ENCODE measurements around the gene ST8SIA4. TPM values are rescaled to one million over a fixed set of nuclear protein-coding genes. Genes with fewer than 3 reads are reported as not detected.

Gene ST8SIA4, protein sequence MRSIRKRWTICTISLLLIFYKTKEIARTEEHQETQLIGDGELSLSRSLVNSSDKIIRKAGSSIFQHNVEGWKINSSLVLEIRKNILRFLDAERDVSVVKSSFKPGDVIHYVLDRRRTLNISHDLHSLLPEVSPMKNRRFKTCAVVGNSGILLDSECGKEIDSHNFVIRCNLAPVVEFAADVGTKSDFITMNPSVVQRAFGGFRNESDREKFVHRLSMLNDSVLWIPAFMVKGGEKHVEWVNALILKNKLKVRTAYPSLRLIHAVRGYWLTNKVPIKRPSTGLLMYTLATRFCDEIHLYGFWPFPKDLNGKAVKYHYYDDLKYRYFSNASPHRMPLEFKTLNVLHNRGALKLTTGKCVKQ
- 10 to 100 TPM; 27.2 to 38.4 (median 36.9) TPM for total RNA-seq

DNA sequence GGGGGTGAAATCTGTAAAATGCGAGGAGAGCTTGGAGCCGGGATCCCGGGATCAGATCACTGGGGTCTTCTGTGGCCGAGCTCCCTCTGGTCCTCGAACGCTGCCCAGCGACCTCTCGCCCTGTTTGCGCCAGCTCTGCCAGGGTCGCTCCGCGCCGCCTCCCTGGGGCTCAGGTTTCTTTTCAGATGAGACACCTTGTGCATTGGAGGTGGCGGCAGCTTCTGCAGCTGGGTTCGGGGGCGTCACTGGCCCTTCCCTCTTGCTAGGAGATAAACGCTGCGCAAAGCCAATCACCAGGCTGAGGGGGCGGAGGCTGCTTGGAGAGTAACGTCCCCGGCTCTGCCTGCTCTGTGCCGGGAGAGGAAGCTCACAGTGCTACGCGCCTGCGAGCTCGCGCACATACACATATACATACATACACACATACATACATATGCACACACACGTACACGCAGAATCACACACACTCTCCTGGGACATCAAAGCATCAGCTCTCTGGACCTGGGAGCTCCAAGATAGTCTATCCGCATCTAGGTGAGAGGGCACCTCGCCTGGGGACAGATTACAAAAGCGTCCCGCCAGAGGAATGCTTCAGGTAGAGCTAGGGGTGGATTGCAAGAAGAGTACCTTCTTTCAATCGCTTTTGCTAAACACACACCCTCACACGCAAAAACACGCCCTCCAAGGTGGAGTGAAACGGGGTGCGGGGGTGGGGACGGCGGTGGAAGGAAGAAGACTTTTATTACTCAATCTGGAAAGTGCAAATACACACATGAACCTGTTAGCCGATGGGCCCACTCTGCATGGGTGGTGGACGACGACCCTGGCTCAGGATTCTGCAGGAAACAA lies at the start of gene ST8SIA4:
Gene ST8SIA4 (minus strand): TSS at position 244 of the 849 bp plus-strand sequence. CDS start 327 bp downstream, outside the sequence.
- Mint-ChIP-seq H3K27me3 (ENCODE audit: low read depth) (no peaks in the 10 kb centered on the region), H3K4me1 (ENCODE audit: low read depth) (peaks cover 44% of the 10 kb centered on the region), H3K4me3 (peak within 1 kb of the TSS; percentile 98), H3K36me3 (ENCODE audit: insufficient read depth) (peaks cover 9% of the 10 kb centered on the region), H3K9me3 (no peaks in the 10 kb centered on the region)
- ATAC-seq (peak; percentile 70 to 74), DNase-seq (peak; percentile 85)

DNA sequence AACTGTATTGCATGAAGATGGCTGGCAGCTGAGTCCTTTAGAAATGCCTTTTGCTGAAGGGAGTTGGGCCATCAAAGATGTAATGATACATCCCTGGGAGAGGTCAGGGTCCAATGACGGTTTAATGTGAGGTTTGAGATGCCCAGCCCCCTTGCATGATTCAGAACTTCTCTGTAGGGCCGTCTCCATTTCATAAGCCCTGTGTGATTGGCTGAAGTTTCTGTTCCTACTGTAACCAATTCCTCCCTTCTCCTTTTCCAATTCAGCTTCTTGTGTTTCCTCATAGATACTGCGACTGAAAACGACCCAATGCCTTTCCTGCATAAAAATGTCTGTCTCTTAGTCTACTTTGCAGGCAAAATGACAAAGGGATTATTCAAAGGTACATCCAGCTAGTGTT lies 47.9 kb upstream of the ST8SIA4 start:
- Mint-ChIP-seq H3K27me3 (ENCODE audit: low read depth) (peaks cover 5% of the 10 kb centered on the region), H3K36me3 (ENCODE audit: insufficient read depth) (peaks cover 3% of the 10 kb centered on the region), H3K4me3 (no peak overlapping the region), H3K9me3 (peaks cover 18% of the 10 kb centered on the region), H3K4me1 (ENCODE audit: low read depth) (no peaks in the 10 kb centered on the region)
- ATAC-seq, result no peak
- no peak for DNase-seq

DNA sequence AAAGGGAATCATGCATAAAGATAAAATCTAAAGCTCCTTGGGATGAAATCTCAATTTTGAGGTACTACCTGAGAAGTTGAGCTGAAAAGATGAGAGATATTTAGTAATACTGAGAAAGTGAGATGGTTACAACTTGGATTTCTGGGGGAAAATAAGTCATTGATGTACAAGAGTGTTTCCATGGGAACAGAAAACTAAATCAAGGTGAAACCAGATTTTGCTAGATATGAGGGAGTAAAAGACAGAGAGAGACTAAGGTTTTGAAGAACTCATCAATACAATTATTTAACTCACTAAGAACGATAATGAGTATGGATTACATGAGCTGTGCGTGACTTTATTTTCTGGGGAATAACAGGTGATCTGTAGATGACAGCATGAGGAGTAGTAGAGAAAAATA lies 10.2 kb upstream of the ST8SIA4 start:
- no peak for DNase-seq
- no peaks in the 10 kb centered on the region for H3K36me3 Mint-ChIP-seq (ENCODE audit: insufficient read depth)
- peaks cover 3% of the 10 kb centered on the region for H3K9me3 Mint-ChIP-seq
- no peak overlapping the region for H3K4me3 Mint-ChIP-seq
- peak; percentile 67 to 74 for ATAC-seq
- peaks cover 7% of the 10 kb centered on the region for H3K4me1 Mint-ChIP-seq (ENCODE audit: low read depth)
- no peaks in the 10 kb centered on the region for H3K27me3 Mint-ChIP-seq (ENCODE audit: low read depth)

DNA sequence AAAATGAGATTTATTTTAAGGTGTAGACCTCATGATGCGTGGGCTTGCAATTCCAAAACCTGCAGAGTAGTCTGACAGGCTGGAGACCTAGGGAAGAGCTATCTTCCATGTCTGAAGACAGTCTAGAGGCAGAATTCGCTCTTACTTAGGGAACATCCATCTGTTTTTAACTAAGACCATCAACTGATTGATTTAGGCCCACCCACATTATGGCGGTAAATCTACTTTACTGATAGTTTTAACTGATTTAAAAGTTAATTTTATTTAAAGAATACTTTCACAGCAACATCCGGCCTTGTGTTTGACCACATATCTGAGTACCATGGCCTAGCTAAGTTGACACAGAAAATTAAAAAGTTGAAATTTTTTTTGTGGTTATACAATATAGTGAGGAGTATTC lies 6.0 kb upstream of the ST8SIA4 start:
- H3K4me3 Mint-ChIP-seq, result no peak overlapping the region
- peaks cover 29% of the 10 kb centered on the region for H3K4me1 Mint-ChIP-seq (ENCODE audit: low read depth)
- H3K27me3 Mint-ChIP-seq (ENCODE audit: low read depth), result no peaks in the 10 kb centered on the region
- H3K9me3 Mint-ChIP-seq, result no peaks in the 10 kb centered on the region
- ATAC-seq (no peak), DNase-seq (no peak)
- no peaks in the 10 kb centered on the region for H3K36me3 Mint-ChIP-seq (ENCODE audit: insufficient read depth)

DNA sequence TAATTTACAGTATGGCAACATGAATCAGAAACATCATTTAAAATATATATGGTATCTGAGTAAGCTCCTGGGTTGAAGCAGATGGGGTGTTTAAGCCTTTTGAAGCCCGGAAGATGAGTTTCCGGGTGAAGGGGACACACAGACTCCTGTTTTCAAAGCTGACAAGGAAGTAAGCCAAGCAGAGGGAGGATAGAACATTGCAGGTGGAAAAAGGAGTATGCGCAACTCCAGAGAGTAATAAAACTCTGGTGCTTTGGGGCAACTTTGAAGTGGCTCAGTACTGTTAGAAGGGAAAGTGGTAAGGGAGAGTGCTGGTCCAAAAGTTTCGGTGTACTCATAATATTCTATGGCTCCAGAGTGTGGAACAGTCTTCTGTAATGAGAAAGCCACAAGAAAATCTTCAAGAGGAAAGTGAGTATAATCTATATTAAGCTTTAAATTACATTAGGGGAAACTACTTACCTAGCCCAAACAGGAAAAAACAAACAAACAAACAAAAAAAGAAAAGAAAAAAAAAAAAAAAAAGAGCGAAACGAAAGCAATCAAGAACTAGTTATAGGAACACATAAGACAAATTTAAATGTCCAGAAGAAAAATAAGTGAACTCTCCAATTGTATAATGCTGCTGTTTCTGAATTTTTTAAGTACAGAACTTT lies 2.3 kb upstream of the ST8SIA4 start:
- H3K9me3 Mint-ChIP-seq, result no peaks in the 10 kb centered on the region
- peak overlapping the region; percentile 98 for H3K4me3 Mint-ChIP-seq
- peaks cover 2% of the 10 kb centered on the region for H3K36me3 Mint-ChIP-seq (ENCODE audit: insufficient read depth)
- ATAC-seq (no peak), DNase-seq (no peak)
- H3K4me1 Mint-ChIP-seq (ENCODE audit: low read depth), result peaks cover 27% of the 10 kb centered on the region
- no peaks in the 10 kb centered on the region for H3K27me3 Mint-ChIP-seq (ENCODE audit: low read depth)

DNA sequence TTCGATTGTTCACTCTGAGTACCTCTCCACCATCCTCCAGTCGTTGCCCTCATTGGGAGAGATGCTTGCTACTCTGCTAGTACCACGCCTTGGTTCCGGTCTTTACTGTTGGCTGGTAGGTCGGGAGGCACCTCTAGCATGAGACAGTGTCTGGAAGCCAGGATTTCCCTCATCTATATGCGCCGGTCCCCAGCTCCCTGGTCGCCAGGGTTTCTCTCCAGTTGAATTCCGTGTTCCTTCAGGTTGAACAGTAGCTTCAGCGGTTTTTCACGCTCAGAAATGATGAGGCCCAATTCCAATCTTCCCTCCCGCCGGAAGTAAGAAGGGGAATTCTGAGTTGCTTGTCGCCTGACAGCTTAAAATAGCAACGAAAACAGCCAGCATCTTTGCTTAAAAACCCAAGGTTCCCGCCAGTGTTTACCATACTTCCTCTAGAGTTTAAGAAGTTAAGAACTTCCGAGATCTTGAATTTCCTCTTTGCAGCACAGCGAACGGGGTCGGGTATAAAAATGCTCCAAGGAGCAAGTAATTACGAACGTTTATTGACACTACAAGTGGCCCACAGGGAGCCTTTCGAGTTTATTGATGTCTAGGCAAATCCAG lies 1.3 kb upstream of the ST8SIA4 start:
- Mint-ChIP-seq H3K36me3 (ENCODE audit: insufficient read depth) (peaks cover 6% of the 10 kb centered on the region), H3K4me3 (peak overlapping the region; percentile 98), H3K4me1 (ENCODE audit: low read depth) (peaks cover 35% of the 10 kb centered on the region), H3K9me3 (no peaks in the 10 kb centered on the region), H3K27me3 (ENCODE audit: low read depth) (no peaks in the 10 kb centered on the region)
- DNase-seq, result peak; percentile 25
- ATAC-seq, result peak; percentile 19 to 20

DNA sequence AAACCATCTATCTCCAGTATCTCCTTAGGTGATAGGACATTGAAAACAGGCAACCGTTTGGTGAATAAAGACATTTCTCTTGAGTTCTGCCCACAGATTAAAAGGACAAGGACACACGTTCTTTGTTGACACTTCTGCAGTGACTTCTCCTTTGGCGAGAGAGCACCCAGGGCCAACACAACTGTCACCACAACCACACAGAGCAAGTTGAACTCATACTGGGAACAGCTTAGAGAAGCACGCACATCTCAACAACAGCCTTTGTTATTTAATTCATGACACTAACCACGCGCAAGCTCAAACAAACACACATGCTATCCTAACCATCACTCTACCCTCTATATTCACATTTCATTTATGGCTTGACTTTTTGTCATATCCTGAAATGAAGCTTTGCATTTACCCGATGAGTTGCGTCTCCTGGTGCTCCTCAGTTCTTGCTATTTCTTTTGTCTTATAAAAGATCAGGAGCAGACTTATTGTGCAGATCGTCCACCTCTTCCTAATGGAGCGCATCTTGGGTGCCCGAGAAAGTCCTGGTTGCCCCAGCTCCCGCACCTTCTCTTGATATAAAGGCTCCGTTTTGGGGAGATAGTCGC lies 543 bp downstream of the ST8SIA4 start:
- peak; percentile 10 to 15 for ATAC-seq
- H3K4me1 Mint-ChIP-seq (ENCODE audit: low read depth), result peaks cover 48% of the 10 kb centered on the region

DNA sequence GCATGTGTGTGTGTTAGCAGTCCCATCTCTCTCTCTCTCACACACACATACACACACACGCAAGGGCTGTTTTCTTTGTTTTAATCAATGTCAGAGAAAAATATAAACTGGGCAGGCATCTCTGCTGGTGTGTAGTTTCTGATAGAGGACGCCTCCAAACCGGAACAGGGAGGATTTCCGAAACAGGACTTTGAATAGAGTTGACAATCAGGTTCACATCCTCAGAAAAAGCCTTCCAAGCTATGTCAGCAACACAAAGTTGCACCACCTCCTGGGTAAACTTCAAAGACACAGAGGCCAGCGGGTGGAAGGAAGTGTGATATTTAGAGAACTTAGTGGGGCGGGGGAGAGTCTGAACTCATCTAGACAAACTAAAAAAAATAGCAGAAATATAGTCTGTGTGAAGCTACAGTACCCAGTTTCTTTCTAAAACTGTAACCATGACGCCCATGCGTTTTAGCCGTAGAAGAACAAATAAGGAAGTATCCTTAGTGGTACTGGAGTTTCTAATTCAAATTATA lies 1.2 kb downstream of the ST8SIA4 start:
- Mint-ChIP-seq H3K36me3 (ENCODE audit: insufficient read depth) (peaks cover 12% of the 10 kb centered on the region), H3K4me1 (ENCODE audit: low read depth) (peaks cover 50% of the 10 kb centered on the region), H3K9me3 (no peaks in the 10 kb centered on the region), H3K27me3 (ENCODE audit: low read depth) (no peaks in the 10 kb centered on the region), H3K4me3 (peak overlapping the region; percentile 98)
- peak; percentile 60 for DNase-seq
- no peak for ATAC-seq

More for the DNA sequence above, 543 bp downstream of the ST8SIA4 start:
- Mint-ChIP-seq H3K4me3 (peak overlapping the region; percentile 98), H3K27me3 (ENCODE audit: low read depth) (no peaks in the 10 kb centered on the region), H3K36me3 (ENCODE audit: insufficient read depth) (peaks cover 10% of the 10 kb centered on the region), H3K9me3 (no peaks in the 10 kb centered on the region)
- no peak for DNase-seq

DNA sequence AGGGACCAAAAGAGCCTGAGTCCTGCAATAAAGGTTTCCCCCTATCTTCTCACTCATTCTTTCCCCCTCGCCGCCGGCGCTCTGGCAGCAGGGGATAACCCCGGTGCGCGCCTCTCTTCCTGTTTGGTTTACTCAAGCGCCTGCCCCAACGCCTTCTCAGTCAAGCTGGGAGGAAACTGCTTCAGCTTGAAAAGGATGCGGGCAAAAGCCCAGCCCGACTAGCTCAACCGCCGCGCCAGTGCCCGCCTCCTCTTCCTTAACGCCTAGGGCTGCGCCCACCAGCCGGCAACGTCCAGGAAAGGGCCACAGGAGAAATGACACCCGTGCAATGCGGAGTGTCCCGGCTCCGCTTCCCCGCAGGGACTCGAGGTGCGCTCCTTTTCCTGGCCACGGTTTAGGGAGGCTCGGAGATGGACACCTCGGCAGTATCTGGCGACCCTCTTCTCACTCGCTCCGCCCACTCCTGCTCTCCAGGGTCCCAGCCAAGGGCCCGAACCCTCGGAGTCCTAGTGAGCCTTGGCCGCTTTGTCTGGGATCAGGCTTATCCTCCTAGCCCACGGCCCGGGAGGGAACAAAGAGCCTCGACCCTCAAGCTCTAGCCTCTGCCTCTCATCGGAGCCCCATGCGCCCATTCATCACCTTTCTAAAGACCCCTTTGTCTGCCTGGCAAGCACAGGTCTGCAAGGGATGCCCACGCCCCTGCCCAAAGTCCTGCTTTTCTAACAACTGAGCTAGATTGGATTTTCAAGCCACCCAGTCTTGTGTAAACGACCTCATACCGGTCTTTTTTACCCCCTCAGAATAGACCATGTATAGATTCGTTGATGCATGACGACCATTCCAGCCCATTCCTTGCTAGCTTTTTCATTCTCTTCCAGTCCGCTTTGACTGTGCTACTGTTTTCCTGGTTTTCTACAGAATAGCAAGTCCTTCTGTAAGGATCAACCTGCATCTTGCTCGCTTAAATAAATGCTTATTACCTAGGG lies 2.0 kb downstream of the ST8SIA4 start:
- peaks cover 51% of the 10 kb centered on the region for H3K4me1 Mint-ChIP-seq (ENCODE audit: low read depth)
- peak overlapping the region; percentile 98 for H3K4me3 Mint-ChIP-seq
- no peaks in the 10 kb centered on the region for H3K27me3 Mint-ChIP-seq (ENCODE audit: low read depth)
- DNase-seq (peak; percentile 92), ATAC-seq (peak; percentile 61 to 66)
- peaks cover 16% of the 10 kb centered on the region for H3K36me3 Mint-ChIP-seq (ENCODE audit: insufficient read depth)
- no peaks in the 10 kb centered on the region for H3K9me3 Mint-ChIP-seq

DNA sequence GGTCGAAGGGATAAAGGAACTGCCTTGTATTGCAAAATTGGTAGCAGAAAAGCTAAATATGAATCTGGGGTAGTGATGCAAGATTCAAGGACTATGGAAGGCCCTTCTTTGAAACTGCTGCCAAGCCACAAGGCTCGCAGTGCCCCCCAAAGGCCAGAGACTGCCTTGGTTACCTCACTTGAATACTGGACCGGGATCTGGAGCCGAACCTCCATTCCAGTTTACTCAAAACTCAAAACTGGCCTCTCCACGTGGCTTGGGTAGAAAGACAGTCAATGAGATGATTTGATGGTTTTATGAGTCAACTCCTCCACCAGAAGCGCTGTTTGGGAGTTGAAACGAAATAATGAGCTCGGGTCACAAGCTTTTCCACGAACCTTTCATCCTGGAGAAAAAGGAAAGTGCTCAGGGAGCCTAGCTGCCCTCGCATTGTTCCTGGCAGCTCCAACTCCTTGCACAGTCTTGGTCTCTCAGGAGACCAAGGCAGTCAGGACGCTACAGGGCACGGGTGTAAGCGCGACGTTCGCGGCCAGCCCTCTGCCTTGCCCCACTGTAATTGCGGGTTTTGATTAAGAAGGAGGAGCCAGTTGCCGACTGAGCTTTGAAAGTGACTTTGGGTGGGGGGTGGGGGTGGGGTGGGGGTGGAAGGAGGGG lies 2.8 kb downstream of the ST8SIA4 start:
- Mint-ChIP-seq H3K9me3 (no peaks in the 10 kb centered on the region), H3K36me3 (ENCODE audit: insufficient read depth) (peaks cover 23% of the 10 kb centered on the region), H3K4me3 (peak overlapping the region; percentile 98), H3K4me1 (ENCODE audit: low read depth) (peaks cover 54% of the 10 kb centered on the region), H3K27me3 (ENCODE audit: low read depth) (no peaks in the 10 kb centered on the region)
- DNase-seq, result peak; percentile 48
- ATAC-seq, result peak; percentile 42 to 44

DNA sequence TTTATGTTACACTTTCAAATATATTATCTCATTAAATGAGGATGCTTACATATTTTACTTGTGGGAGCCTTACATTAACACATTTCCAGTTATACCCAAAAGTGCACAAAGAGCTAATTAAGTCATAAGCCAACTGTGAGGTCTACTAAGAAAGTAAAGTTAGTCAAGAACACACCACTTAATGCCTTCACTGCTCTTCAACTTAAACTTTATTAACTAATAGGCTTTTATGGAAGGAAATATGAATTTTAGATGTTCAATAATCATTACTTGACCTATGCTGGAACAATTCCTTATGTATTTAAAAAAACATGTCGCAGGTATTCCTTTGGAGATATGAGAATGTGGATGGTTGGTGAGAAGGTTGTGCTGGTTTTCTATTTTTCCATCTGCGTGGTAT lies 3.4 kb downstream of the ST8SIA4 start:
- H3K27me3 Mint-ChIP-seq (ENCODE audit: low read depth), result no peaks in the 10 kb centered on the region

More for the DNA sequence above, 3.4 kb downstream of the ST8SIA4 start:
- peaks cover 27% of the 10 kb centered on the region for H3K36me3 Mint-ChIP-seq (ENCODE audit: insufficient read depth)
- H3K4me3 Mint-ChIP-seq, result peak overlapping the region; percentile 98
- DNase-seq (no peak), ATAC-seq (no peak)
- H3K4me1 Mint-ChIP-seq (ENCODE audit: low read depth), result peaks cover 54% of the 10 kb centered on the region
- H3K9me3 Mint-ChIP-seq, result no peaks in the 10 kb centered on the region
